Activated gamma-delta T cell (primary cell): ENCODE results near the gene MRPL57.
A peak's percentile ranks its signal among the peaks of the same experiment; 100 is the strongest.
"Not testable (repeated sequence)": the region's sequence is repeated elsewhere in the genome, so short reads cannot be mapped to it uniquely, and the experiment has no call there.

Source experiments
- DNase-seq: peaks from one replicate; lab custom pipeline; 2025; lab: John Stamatoyannopoulos, UW
- total RNA-seq, 2 donors: gene quantifications; one replicate each; lab custom pipeline; 2026; lab: John Stamatoyannopoulos, UW

The MRPL57 gene
- total RNA-seq = 36.3 to 40.0 reads per million in 2 donors

DNA sequence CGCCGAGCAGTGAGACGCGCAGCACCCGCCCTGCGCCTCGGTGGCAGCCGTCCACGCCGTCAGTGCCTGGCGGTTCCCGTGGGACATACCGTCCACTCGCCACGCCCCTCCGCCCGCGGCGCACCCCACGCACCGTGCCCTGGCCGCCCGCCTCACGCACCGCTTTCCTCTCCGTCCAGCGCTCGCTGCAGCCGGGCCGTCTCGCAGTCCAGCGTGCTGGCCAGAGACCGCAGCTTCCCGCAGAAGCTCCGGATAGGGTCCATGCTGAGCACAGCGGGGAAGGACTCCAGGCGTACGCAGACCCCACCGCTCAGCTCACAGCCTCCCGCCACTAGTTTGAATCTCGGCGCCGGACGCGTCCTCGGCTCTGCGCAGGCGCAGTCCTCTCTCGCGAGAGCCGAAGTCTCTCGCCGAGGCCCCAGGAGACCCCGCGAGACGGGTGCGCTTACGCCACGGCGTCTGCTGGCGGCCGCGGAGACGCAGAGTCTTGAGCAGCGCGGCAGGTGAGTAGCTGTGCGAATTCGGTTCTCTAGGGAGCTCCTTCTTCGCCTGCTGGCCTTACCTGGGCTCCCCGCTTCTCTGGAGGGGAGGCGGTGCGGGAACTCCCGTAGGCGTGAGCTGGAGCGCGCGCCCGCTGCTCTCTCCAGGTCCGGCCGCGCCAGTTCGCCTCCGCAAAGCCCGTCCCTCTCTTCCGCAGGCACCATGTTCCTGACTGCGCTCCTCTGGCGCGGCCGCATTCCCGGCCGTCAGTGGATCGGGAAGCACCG is at the start of gene MRPL57, which contains the start of gene SKA3:
Gene MRPL57, plus strand, starts transcription at position 444 of the 767 bp plus-strand sequence. Its CDS starts 259 bp downstream, at position 703.
Gene SKA3, minus strand, starts transcription at position 338 of the 767 bp plus-strand sequence. Its CDS starts 75 bp downstream, at position 263.
- DNase-seq = peak; percentile 86

DNA sequence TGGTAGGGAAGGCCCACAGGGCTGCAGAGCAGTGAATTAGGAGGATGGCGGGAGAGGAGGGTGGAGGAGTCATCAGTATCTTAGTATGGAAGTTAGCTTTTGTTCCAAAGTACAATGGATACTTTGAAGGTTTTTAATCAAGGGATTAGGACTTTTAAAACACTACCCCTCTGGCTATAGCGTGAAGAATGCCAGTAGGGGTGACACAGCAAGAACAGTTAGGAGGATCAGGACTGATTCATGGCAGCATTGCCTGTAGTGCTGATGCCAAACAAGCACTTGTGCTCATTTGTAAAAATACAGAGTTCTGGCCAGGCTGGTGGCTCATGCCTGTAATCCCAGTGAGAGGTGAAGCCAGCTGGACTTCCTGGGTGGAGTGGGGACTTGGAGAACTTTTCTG is 46.3 kb upstream of the MRPL57 start:
- DNase-seq = no peak

DNA sequence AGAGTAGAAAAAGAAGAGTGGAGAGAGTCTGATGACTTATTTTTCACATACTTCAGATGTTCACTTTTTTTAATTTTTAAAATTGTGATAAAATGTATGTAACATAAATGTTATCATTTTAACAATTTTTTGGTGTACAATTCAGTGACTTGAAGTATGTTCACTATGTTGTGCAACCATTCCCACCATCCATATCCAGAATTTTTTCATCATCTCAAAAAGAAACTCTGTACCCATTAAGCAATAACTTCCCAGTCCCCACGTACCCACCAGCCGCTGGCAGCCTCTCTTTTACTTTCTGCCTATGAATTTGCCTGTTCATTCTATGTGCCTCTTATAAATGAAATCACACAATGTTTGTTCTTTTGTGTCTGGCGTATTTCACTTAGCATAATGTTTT is 43.4 kb upstream of the MRPL57 start:
- DNase-seq = no peak

DNA sequence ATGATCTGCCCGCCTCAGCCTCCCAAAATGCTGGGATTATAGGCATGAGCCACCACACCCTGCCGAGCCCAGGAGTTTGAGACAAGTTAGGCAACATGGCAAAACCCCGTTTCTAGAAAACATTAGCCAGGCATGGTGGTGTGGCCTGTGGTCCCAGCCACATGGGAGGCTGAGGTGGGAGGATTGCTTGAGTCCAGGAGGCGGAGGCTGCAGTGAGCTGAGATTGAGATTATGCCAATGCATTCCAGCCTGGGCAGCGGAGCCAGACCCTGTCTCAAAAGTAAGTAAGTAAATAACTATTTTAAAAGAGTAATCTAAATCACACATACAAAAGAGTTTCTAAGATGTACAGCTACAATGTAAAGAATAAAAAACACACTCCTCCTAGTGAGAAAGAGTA is 42.0 kb upstream of the MRPL57 start:
- DNase-seq = no peak

DNA sequence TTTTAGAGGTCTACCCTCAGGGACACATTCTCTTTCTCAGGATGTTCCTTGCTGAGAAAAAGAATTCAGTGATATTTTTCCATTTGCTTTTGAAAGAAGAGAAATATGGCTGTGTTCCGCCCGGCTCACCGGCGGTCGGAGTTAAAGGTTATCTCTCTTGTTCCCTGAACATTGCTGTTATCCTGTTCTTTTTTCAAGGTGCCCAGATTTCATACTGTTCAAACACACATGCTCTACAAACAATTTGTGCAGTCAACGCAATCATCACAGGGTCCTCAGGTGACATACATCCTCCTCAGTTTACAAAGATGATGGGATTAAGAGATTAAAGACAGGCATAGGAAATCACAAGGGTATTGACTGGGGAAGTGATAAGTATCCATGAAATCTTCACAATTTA is 40.6 kb upstream of the MRPL57 start:
- DNase-seq = not testable (repeated sequence)

DNA sequence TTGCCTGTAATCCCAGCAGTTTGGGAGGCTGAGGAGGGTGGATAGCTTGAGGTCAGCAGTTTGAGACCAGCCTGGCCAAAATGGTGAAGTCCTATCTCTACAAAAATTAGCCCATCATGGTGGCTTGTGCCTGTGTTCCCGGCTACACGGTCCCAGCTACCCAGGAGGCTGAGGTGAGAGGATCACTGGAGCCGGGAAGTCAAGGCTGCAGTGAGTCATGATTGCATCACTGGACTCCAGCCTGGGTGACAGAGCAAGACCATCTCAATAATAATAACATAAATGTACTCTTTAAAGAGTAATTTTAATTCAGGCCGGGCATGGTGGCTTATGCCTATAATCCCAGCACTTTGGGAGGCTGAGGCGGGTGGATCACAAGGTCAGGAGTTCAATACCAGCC is 38.8 kb upstream of the MRPL57 start:
- no peak for DNase-seq

DNA sequence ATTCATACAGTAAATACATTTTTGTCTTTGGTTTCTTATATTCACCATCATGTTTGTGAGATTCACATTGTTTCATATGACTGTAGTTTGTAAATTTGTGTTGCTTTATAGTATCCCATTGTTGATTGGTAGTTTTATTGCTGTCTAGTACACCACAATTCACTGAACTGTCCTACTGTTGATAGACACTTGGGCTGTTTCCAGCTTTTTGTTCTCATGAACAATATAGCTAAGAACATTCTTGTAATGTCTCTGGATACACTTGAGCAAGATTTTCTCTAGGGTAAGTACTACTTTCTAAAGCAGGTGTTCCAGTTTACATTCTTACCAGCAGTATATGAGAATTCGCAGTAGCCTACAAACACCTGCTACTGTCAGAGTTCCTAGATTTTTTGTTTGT is 37.9 kb upstream of the MRPL57 start:
- DNase-seq = no peak

DNA sequence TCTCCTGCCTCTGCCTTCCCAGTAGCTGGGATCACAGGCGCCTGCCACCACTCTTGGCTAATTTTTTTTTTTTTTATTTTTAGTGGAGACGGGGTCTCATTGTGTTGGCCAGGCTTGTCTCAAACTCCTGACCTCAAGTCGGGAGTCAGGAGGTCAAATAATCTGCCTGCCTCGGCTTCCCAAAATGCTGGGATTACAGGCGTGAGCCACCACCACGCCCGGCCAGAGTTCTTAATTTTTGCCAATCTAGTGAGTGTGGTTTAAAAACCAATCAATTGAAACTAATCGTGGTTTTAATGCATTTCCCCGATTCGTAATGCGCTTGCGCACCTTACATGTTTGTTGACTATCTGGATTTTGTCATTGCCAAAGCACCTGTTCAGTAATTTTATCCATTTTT is 37.1 kb upstream of the MRPL57 start:
- no peak for DNase-seq

DNA sequence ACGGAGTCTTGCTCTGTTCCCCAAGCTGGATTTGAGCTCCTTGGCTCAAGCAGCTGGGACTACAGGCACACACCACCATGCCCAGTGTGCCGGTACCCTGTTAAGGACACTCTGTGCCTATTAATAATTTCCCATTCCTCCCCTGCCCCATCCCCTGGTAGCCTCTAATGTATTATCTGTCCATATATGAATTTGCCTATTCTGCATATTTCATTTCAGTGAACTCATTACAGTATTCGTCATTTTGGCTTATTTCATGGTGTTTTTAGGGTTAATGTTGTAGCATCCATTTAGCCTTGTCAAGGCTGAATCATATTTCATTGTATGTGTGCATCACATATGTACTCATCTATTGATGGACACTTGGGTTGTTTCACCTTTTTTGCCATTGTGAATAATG is 33.7 kb upstream of the MRPL57 start:
- no peak for DNase-seq

DNA sequence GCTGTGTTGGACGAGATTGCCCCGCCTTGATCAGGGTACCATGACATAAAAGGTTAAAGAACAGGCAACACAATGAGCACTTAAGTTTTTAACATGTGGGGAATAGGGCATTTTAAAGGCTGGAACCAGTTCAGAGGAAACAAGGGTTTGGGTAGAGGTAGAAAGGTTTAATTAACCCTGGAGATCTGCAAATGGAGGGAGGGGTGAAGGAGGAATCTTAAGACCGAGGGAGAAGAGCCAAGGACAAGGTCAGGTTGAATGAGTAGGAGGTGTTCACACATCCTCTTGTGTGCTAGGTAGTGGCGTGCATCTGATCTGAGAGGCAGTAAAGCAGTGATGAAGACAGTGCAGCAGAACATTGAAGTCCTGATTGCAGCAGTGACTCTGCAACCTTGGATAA is 28.6 kb upstream of the MRPL57 start:
- DNase-seq = no peak

DNA sequence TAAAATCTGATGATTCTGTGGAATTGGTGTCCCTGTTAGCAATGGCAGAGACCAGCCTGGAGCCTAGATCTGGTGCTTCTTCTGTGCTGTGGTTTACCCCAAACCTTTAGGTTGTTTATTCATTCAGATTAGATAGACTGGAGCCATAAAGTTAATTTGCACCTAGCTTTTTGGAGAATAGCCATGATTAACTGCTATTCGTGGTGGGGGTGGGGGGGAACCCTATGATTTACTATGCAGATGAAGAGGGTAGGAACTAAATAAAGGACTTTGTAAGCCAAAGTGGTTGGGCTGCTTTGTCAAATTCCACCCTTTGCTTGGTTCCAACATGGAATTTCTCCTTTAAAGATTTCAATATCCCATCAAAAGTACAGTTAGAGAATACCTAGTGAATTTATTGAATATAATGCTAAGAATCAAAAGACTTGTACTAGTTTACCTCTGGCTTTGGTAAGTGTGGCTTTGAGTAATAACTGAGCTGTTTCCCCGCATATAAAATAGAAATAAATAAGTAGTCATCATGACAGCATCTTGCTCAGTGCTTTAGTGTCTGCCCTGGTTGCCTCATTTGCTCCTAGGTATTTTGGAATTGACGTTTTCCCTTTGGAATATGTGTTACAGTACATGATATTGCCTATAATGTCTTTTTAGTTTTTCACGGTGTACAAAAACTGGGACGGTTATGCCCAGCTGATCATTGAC is 27.8 kb upstream of the MRPL57 start:
- DNase-seq = no peak

DNA sequence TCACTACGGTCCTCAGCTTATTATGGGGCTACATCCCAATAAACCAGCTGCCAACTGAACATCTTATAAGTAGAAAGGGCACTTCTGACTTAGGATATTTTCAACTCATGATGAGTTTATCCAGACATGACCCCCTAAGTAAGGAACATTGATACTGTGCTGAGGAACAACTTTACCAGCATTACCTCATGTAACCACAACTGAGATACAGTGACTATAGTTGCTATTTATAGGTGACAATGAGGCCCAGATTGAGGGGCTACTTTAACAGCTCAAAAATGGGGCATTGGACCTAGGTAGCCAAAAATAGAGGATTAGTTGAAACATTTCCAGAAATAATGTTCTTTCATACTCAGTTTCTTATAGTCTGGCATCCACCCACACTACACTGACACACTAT is 26.9 kb upstream of the MRPL57 start:
- no peak for DNase-seq

DNA sequence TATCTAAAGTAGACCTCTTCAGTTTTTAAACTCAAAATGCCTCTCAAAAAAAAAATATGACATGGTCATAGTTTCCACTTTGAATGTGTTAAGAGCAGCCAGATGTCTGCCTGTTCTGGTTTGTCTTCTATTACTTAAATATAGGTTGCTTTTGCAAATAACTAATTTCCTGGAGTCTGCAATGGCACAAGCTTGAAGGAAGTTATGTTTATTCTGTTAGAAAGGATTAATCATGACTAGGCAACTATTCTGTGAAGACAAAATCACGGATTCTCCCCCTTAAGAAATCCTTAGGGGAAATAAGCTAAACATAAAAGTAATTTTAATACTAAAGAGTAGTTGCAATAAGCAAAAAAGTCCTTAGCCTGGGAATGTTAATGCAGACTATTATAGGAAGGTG is 26.4 kb upstream of the MRPL57 start:
- DNase-seq = no peak

DNA sequence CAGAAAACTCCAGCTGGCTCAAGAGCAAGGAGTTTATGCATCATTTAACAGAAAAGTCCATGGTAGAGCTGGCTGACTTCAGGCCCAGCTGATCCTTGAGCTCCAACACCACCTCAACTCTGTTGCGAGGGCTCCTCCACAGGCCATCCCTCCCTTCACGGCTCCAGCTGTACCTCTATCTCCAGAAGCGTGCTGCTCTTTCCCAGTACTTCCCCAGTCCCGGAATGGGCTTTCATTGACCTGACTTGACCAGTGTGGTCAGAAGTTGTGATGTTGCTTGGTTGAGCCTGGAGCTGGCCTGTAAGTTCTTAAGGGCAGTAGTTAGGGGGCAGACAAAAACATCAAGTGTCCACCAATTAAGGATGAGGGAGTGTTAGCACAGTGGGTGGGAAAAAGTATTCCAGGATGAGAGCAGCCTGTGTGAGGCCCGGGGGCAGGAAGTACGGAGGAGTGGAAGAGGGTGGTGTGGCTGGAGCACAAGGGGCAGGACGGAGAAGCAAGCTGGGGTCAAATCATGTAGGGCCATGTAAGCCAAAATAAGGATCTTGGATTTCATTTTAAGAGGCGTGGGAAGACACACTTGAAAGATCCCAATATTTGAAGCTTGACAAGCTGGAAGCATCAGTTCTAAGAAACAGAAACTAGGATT is 24.1 kb upstream of the MRPL57 start:
- DNase-seq = no peak

DNA sequence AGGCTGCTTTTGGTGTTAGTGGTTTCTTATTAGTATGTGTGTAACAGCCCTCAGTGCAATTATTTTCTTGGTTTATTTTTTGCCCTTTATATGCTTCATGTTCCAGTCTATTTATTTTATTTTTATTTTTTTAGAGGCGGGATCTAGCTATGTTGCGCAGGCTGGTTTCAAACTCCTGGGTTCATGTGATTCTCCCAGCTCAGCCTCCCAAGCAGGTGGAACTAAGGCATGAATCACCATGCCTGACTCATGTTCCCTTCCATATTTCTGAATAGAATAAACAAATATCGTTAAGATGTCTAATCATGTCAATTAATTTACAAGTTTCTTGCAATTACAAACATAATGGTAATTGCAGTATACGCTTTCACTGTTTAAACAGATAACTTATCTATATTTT is 11.8 kb upstream of the MRPL57 start:
- no peak for DNase-seq

DNA sequence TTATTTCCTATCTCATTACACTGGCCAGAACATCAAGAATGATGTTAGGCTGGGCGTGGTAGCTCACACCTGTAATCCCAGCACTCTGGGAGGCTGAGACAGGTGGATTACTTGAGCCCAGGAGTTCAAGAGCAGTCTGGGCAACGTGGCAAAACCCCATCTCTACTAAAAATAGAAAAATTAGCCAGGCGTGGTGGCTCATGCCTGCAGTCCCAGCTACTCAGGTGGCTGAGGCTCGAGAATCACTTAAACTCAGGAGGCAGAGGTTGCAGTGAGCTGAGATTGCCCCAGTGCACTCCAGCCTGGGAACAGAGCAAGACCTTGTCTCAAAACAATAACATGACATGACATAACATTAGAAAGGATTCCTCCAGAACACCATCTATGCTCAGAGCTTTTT is 10.9 kb upstream of the MRPL57 start:
- DNase-seq = not testable (repeated sequence)

DNA sequence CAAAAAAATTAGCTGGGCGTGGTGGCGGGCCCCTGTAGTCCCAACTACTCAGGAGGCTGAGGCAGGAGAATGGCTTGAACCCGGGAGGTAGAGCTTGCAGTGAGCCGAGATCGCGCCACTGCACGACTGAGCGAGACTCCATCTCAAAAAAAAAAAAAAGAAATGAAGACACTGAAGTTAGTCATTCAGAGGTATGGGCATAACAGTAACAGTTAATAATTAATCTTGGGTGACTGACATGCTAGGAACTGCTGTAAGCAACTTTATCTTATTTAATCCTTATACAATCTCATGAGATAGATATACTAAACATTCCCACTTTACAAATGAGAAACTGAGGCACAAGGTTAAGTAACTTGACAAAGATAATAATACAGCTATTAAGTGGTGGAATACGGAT is 5.0 kb upstream of the MRPL57 start:
- DNase-seq = no peak

DNA sequence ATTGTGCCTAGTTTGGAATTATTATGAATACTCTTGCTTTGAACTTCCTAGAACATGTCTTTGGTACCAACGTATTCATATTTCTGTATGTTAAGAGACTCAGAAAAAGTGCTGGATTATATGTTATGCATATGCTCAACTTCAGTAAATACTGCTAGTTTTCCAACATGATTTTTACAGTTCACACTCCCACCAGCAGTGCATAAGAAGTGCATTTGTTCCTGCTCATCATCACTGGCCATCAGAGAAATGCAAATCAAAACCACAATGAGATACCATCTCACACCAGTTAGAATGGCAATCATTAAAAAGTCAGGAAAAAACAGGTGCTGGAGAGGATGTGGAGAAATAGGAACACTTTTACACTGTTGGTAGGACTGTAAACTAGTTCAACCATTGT is 2.7 kb upstream of the MRPL57 start:
- DNase-seq = not testable (repeated sequence)

DNA sequence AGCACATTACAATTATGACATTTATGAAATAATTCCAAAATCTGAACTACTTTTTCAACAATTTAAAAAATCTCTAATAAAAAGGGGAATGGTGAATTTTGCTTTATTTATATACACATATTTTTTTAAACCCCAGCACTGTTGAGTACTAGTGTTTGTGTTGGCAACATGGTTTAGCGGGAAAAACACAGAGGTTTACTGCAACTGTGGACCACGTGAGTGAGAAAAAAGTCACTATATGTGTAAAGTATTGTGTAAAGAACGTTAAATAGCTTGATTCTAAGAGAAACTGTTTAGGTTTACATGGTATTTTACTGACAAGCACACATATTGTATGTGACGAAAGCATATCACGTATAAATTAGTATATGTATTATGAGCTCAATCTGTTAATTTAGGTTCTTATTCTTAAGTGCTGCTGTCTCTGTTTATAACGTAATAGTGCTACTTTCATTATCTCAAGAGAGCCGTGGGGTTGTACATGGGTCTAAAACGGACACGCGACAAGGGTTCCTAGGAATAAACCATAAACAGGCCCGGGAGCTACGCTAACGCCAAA is 723 bp upstream of the MRPL57 start:
- no peak for DNase-seq

DNA sequence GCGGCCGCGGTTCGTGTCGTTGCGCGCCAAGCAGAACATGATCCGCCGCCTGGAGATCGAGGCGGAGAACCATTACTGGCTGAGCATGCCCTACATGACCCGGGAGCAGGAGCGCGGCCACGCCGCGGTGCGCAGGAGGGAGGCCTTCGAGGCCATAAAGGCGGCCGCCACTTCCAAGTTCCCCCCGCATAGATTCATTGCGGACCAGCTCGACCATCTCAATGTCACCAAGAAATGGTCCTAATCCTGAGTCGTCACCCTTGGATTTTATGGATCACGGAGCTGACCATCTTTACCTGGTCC is 475 bp downstream of the MRPL57 start:
- DNase-seq = no peak

DNA sequence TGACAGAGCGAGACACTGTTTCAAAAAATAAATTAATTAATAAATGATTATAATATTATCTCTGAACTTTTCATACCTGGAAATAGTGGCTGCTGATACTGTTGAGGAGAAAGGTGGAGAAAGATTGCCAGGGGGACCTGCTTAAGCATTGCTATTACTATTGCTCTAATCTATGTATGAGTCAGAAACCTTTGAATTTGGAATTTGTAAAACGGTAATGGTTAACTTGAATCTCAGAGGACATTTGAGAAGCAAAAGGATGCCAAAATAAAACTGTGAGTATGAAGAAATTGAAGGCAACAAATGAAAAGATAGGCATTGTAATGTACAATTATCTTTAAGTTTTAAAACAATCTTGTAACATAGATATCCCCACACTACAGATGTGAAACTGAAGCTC is 5.2 kb downstream of the MRPL57 start:
- no peak for DNase-seq

DNA sequence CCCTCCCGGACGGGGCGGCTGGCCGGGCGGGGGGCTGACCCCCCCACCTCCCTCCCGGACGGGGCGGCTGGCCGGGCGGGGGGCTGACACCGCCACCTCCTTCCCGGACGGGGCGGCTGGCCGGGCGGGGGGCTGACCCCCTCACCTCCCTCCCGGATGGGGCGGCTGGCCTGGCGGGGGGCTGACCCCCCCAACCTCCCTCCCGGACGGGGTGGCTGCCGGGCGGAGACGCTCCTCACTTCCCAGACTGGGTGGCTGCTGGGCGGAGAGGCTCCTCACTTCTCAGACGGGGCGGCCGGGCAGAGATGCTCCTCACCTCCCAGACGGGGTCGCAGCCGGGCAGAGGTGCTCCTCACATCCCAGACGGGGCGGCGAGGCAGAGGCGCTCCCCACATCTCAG is 10.0 kb downstream of the MRPL57 start:
- not testable (repeated sequence) for DNase-seq

DNA sequence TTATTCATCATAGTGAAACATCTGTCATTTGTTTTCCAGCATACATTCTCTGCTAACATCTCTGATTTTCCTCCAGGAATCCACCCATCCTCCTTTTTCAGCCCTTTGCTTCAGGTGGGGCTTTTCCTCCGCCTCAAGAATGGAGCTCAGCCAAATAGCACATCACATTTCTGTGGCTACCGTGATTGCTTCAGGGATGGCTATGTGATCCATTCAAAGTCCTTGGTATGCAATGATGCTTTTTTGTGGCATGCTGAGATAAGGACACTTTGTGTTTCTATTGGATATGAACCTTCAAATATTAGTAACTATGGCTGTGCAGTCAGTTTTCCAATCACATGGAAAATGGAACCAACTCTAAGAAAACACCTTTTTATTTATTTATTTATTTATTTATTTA is 18.3 kb downstream of the MRPL57 start:
- not testable (repeated sequence) for DNase-seq
